IPS-18c (cell line): ENCODE measurements around the gene CMIP.

Experiments
- H3K4me3 ChIP-seq: 2 replicates; pipeline ENCODE4 v1.7.0; 2013; ENCODE audit warnings: low read depth, mild to moderate bottlenecking, low read length, moderate library complexity; ENCODE audit not compliant: insufficient read depth
- H3K9me3 ChIP-seq: one replicate; pipeline ENCODE4 v1.6.1; 2013; ENCODE audit warnings: mild to moderate bottlenecking, low read length, moderate library complexity; ENCODE audit not compliant: control insufficient read depth, insufficient read depth

CMIP gene

GRCh38 chr16:81695321-81696165 is 250.9 kb downstream of the CMIP start:
- no peak overlapping the region for H3K4me3 ChIP-seq
- peaks cover 2% of the 10 kb centered on the region for H3K9me3 ChIP-seq

- no peak overlapping the region for H3K4me3 ChIP-seq
- H3K9me3 ChIP-seq = peaks cover 2% of the 10 kb centered on the region
Observed at GRCh38 chr16:81696166-81696960, 251.8 kb downstream of the CMIP start.

GRCh38 chr16:81696961-81697615 is 252.5 kb downstream of the CMIP start:
- H3K9me3 ChIP-seq = peaks cover 2% of the 10 kb centered on the region
- no peak overlapping the region for H3K4me3 ChIP-seq

GRCh38 chr16:81697616-81698309 is 253.2 kb downstream of the CMIP start:
- H3K9me3 ChIP-seq = peaks cover 2% of the 10 kb centered on the region
- H3K4me3 ChIP-seq = no peak overlapping the region

GRCh38 chr16:81698310-81698641 is 253.7 kb downstream of the CMIP start:
- Histone ChIP-seq H3K9me3 (peaks cover 2% of the 10 kb centered on the region), H3K4me3 (no peak overlapping the region)

- Histone ChIP-seq H3K9me3 (peaks cover 2% of the 10 kb centered on the region), H3K4me3 (no peak overlapping the region)
Observed at GRCh38 chr16:81699596-81699995, 255.0 kb downstream of the CMIP start.

DNA sequence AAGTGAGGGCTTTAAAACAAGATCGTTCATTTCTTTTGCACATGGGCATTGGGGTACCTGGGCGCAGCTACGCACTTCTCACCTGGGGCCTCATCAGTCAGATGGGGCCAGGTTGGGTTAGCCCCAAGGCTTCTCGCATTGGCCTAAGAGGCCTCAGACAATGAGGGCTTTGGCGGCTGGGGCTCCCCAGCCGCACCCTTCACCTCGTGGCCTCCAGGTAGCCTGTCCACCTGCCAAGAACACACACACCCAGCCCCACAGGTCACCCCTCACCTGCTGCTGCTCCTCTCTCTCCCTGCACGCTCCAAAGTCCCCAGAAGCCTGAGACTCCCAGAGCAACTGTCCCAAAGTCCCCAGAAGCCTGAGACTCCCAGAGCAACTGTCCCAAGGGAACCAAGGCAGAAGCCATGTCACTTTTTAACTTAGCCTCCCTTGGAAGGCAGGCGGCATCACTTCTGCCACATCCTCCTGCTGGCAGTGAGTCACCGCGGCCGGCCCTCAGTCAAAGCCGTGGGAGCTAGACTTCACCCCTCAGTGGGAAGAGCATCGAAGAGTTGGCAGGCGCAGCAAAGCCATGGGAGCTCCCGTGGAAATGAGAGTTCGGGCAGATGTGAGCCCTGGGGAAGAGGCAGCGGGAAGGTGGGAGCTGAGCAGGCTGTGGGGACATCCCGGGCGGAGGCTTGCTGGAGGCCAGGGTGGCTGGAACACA is 255.6 kb downstream of the CMIP start:
- Histone ChIP-seq H3K9me3 (peaks cover 2% of the 10 kb centered on the region), H3K4me3 (no peak overlapping the region)

GRCh38 chr16:81700780-81701165 is 256.2 kb downstream of the CMIP start:
- peaks cover 2% of the 10 kb centered on the region for H3K9me3 ChIP-seq

GRCh38 chr16:81701296-81701970 is 256.8 kb downstream of the CMIP start:
- Histone ChIP-seq H3K9me3 (peaks cover under 1% of the 10 kb centered on the region), H3K4me3 (no peak overlapping the region)

More at GRCh38 chr16:81700780-81701165, 256.2 kb downstream of the CMIP start:
- H3K4me3 ChIP-seq = no peak overlapping the region

GRCh38 chr16:81702506-81702905 is 257.9 kb downstream of the CMIP start:
- no peak overlapping the region for H3K4me3 ChIP-seq
- H3K9me3 ChIP-seq = no peaks in the 10 kb centered on the region

DNA sequence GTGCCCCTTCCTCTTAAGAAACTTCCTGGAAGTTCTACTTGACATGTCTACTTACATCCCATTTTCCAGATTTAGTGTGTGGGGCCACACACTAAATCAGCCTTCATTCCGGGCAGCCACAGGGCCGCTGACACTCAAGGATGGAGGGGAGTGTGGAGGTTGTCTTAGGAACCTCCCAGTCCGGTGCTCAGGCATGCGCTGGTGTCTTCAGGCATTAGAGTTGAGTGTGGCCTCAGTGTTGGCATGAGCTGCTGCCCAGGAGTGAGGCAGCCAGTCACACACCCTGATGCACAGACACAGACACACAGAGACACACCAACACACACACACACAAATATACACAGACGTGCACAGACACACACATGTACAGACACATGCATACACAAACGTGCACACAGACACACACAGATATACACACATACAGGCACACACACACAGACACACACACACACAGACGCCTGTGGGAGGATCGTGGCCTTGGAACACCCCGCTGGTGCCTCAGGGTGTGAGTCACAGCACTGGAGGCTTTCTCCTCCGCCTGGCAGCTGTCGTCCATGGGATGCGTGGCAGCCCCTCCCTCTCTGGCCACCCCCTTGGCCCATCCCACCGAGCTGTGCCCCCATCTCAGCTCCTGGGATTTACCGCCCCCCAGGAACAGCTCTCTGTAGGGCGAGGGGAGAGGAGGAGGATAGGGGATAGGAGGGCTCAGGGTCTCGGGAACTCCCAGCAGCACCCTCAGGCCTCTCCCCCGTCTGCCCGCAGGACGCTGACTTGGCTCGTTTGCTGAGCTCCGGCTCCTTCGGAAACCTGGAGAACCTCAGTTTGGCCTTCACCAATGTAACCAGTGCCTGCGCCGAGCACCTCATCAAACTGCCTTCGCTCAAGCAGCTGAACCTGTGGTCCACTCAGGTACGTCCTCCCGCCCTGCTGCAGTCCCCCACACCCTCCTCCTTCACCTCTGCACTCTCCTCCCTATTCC is 258.9 kb downstream of the CMIP start:
- no peak overlapping the region for H3K4me3 ChIP-seq

GRCh38 chr16:81705261-81705660 is 260.7 kb downstream of the CMIP start:
- Histone ChIP-seq H3K4me3 (no peak overlapping the region), H3K9me3 (no peaks in the 10 kb centered on the region)

More for the DNA sequence above, 258.9 kb downstream of the CMIP start:
- H3K9me3 ChIP-seq = no peaks in the 10 kb centered on the region

- Histone ChIP-seq H3K9me3 (no peaks in the 10 kb centered on the region), H3K4me3 (no peak overlapping the region)
Observed at GRCh38 chr16:81706327-81707295, 262.0 kb downstream of the CMIP start.
